MM.1S (cell line): ENCODE measurements around the gene CCR6.

Experiments
- DNase-seq: peaks from one replicate; pipeline ENCODE4 v3.0.0-alpha.2; 2015
- H2AFZ ChIP-seq: fragments of 300-600 bp; sonication (generic); 2 replicates; pipeline ENCODE4 v1.6.0; 2016; ENCODE audit warnings: antibody characterized with exemption, low read length
- H3F3A ChIP-seq: fragments of 300-600 bp; sonication (generic); 2 replicates; pipeline ENCODE4 v1.6.1; 2016; ENCODE audit warnings: mild to moderate bottlenecking, antibody characterized with exemption, low read length, moderate library complexity, mixed read lengths; ENCODE audit not compliant: insufficient read depth
- H3K27ac ChIP-seq: fragments of 300-600 bp; sonication (generic); 2 replicates; pipeline ENCODE4 v1.5.1; 2016; ENCODE audit warnings: mild to moderate bottlenecking, low read length
- H3K27me3 ChIP-seq: fragments of 300-600 bp; sonication (generic); replicated peaks from 2 replicates; pipeline ENCODE4 v1.6.0; 2016; ENCODE audit warnings: low read length; ENCODE audit not compliant: insufficient read depth
- H3K36me3 ChIP-seq: fragments of 300-600 bp; sonication (generic); replicated peaks from 2 replicates; pipeline ENCODE4 v1.6.1; 2016; ENCODE audit warnings: mild to moderate bottlenecking, low read length, mixed read lengths; ENCODE audit not compliant: insufficient read depth
- H3K4me1 ChIP-seq: fragments of 300-600 bp; sonication (generic); 2 replicates; pipeline ENCODE4 v1.6.1; 2016; ENCODE audit warnings: low read length, mixed read lengths
- H3K4me2 ChIP-seq: fragments of 300-600 bp; sonication (generic); 2 replicates; pipeline ENCODE4 v1.6.0; 2016; ENCODE audit warnings: low read depth, low read length
- H3K4me3 ChIP-seq: fragments of 300-600 bp; sonication (generic); 2 replicates; pipeline ENCODE4 v1.5.1; 2016; ENCODE audit warnings: low read length, mixed read lengths
- H3K79me2 ChIP-seq: fragments of 300-600 bp; sonication (generic); 2 replicates; pipeline ENCODE4 v1.6.1; 2016; ENCODE audit warnings: mixed run types, low read length, mixed read lengths
- H3K9ac ChIP-seq: fragments of 300-600 bp; sonication (generic); 2 replicates; pipeline ENCODE4 v1.6.1; 2016; ENCODE audit warnings: low read length, mixed read lengths
- H3K9me2 ChIP-seq: fragments of 300-600 bp; sonication (generic); replicated peaks from 2 replicates; pipeline ENCODE4 v1.6.1; 2016; ENCODE audit warnings: mild to moderate bottlenecking, low read length, mixed read lengths; ENCODE audit not compliant: insufficient read depth
- H3K9me3 ChIP-seq: fragments of 300-600 bp; sonication (generic); replicated peaks from 2 replicates; pipeline ENCODE4 v1.6.1; 2016; ENCODE audit warnings: mild to moderate bottlenecking, low read length, mixed read lengths; ENCODE audit not compliant: insufficient read depth
- H4K20me1 ChIP-seq: fragments of 300-600 bp; sonication (generic); 2 replicates; pipeline ENCODE4 v1.6.1; 2016; ENCODE audit warnings: mild to moderate bottlenecking, low read length, moderate library complexity, mixed read lengths; ENCODE audit not compliant: insufficient read depth
- EZH2 ChIP-seq: fragments of 300-600 bp; sonication (generic); optimal IDR thresholded peaks from 2 replicates; pipeline ENCODE3; 2017; ENCODE audit warnings: low read depth, mild to moderate bottlenecking, antibody characterized with exemption, low read length, mixed read lengths
- EZH2phosphoT487 ChIP-seq: fragments of 300-600 bp; sonication (generic); IDR thresholded peaks from 2 replicates; pipeline ENCODE4 v1.6.1; 2018; ENCODE audit warnings: antibody characterized with exemption, low read length
- TF ChIP-seq, protein P1 (sequence below): fragments of 300-600 bp; sonication (generic); IDR thresholded peaks from 2 replicates; pipeline ENCODE4 v1.5.1; 2016; ENCODE audit warnings: antibody characterized with exemption, low read length, mixed read lengths

Gene CCR6

DNA sequence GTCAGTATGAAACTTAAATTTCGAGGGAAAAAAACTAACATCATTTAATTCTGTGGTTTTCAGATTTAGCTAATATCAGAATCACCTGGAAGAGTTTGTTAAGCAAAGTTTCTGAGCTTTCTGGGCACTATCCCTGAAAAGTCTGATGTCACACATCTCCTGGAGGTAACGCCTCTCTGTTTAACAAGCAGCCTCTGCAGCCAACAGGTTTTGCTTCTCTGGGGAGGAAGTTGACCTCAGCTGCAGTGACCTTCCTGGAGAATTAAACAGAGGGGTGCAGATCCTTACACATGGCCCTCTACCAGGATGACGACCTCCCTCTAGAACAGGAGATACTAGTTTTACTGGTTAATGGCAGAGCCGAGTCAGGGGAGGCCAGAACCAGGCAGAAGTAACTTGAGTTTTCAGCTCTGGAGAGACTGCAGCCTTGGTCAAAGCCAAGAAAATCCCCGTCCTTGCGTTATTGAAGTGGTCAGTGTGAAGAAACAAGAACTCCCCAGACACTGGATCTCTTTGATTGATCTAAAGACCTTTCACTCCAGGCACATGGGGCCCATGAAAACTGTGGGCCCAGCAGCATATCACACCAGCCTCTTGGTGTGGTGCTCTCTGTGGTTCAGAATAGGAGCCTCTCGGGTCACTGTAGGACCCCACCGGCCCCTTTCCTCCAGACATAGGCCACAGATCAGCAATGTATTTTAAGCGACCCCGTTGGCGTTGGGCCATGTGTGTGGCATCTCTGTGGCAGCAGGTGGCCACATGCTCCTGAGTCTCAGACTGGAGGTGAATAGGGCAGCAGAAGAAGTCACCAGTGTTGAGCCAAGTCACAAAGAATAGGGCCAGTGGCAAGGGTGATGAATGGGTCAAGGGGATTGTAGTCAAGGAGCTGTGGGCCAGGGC is 33.4 kb upstream of the CCR6 start:
- no peak for DNase-seq
- H3K4me3 ChIP-seq: no peak overlapping the region
- no peaks in the 10 kb centered on the region for H3K9me2 ChIP-seq
- no peaks in the 10 kb centered on the region for H3K9me3 ChIP-seq
- no peaks in the 10 kb centered on the region for H3K27me3 ChIP-seq
- TF ChIP-seq EZH2 (no peak), EZH2phosphoT487 (no peak)
- TF ChIP-seq, protein P1, sequence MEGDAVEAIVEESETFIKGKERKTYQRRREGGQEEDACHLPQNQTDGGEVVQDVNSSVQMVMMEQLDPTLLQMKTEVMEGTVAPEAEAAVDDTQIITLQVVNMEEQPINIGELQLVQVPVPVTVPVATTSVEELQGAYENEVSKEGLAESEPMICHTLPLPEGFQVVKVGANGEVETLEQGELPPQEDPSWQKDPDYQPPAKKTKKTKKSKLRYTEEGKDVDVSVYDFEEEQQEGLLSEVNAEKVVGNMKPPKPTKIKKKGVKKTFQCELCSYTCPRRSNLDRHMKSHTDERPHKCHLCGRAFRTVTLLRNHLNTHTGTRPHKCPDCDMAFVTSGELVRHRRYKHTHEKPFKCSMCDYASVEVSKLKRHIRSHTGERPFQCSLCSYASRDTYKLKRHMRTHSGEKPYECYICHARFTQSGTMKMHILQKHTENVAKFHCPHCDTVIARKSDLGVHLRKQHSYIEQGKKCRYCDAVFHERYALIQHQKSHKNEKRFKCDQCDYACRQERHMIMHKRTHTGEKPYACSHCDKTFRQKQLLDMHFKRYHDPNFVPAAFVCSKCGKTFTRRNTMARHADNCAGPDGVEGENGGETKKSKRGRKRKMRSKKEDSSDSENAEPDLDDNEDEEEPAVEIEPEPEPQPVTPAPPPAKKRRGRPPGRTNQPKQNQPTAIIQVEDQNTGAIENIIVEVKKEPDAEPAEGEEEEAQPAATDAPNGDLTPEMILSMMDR: no peak
- H3K9ac ChIP-seq: no peak overlapping the region
- H3K79me2 ChIP-seq: no peaks in the 10 kb centered on the region
- no peaks in the 10 kb centered on the region for H4K20me1 ChIP-seq
- peaks cover 9% of the 10 kb centered on the region for H3F3A ChIP-seq
- no peak overlapping the region for H3K27ac ChIP-seq
- H3K36me3 ChIP-seq: no peaks in the 10 kb centered on the region
- no peak overlapping the region for H2AFZ ChIP-seq
- no peak overlapping the region for H3K4me2 ChIP-seq
- H3K4me1 ChIP-seq: 0 out of 2 replicates have a peak, but pooled peaks cover 6% of the 10 kb centered on the region

GRCh38 chr6:167090171-167090570 is 32.7 kb upstream of the CCR6 start:
- no peak for DNase-seq
- no peak overlapping the region for H3K4me2 ChIP-seq
- no peaks in the 10 kb centered on the region for H3K9me3 ChIP-seq
- no peaks in the 10 kb centered on the region for H3K27me3 ChIP-seq
- no peak overlapping the region for H3K9ac ChIP-seq
- H3K79me2 ChIP-seq: no peaks in the 10 kb centered on the region
- peaks cover 9% of the 10 kb centered on the region for H3K4me1 ChIP-seq
- H3K4me3 ChIP-seq: no peak overlapping the region
- no peak overlapping the region for H2AFZ ChIP-seq
- H4K20me1 ChIP-seq: no peaks in the 10 kb centered on the region
- H3K27ac ChIP-seq: no peak overlapping the region
- no peaks in the 10 kb centered on the region for H3K36me3 ChIP-seq
- peaks cover 15% of the 10 kb centered on the region for H3F3A ChIP-seq
- no peaks in the 10 kb centered on the region for H3K9me2 ChIP-seq
- TF ChIP-seq EZH2 (no peak), EZH2phosphoT487 (no peak)
- TF ChIP-seq, protein P1: no peak

DNA sequence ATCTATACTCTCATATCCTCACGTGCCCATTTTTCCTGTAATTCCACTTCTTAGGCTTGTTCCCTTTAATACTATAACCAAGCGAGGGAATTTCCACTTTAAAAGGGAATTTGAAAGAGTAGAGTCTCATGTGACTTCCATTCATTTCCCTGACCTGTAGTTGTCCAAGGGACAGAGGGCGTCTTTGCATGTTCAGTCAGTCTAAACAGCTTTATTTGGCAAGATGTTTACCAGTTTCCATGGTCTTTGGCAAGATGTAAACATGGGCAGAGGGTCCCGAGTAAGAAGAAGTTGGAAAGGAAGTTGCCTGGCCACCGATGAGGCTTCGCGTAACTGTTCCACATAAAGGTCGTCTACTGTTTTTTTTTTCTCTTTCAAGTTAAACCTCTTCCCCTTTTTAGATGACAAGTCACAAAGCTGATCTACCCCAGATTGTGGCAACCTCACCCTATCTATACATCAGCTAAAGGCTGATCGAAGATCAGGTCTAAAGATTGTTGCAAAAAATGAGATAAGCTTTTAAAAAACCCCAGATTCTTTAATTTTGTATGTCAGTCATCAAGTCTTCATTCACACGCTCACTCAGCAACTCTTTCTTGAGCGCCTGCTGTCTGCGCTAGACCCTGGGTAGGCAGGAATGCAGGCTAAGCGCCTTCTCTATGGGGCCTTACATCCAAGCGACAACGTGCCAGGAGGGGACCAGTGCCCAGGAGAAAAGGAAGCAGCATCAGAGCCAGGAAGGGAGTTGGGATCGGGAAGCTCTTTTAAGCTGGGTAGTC is 31.7 kb upstream of the CCR6 start:
- Histone ChIP-seq H3K27me3 (no peaks in the 10 kb centered on the region), H3K4me3 (no peak overlapping the region)
- no peak for DNase-seq

More for the DNA sequence above, 31.7 kb upstream of the CCR6 start:
- Histone ChIP-seq H3K4me2 (no peak overlapping the region), H2AFZ (no peak overlapping the region), H3K27ac (no peak overlapping the region), H3K9me3 (no peaks in the 10 kb centered on the region), H3F3A (peaks cover 19% of the 10 kb centered on the region), H4K20me1 (no peaks in the 10 kb centered on the region), H3K36me3 (no peaks in the 10 kb centered on the region), H3K9me2 (no peaks in the 10 kb centered on the region), H3K4me1 (peaks cover 18% of the 10 kb centered on the region), H3K9ac (no peak overlapping the region), H3K79me2 (no peaks in the 10 kb centered on the region)
- TF ChIP-seq EZH2phosphoT487: no peak
- no peak for TF ChIP-seq EZH2
- TF ChIP-seq, protein P1: no peak
